ENCODE results near the gene KLF7.

The KLF7 gene

DNA sequence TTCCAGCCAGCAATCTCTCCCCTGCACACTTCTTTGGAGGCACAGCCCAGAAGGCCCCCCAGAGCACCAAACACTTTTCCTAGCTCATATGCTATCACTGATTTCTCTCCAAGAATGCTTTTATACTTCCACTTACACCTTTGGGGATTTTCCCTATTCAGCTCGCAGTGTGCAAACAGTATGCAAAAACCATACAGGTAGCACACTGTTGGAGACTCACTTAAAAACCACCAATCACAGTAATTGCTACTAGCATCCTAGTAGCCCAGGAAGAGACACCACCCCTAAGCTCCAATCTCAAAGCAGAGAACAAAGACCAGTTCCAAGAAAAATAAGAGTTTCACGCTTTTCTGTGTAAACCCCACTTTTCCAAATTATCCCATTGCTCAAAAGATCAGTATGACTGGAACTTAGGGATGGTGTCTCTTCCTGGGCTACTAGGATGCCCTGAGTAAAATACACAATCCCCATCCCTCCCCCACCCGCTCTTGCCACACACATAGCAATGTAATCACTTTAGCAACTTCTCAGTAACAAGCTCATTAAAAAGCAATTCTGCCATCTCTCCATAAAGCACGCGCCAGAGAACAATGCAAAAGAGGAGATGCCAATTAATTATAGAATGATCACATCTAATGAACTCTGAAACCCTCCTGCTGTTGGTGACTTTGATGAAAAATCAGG lies 43.0 kb downstream of the KLF7 start:
- in situ Hi-C loops (cut with MboI; ENCODE audit: low sequenced_read_pairs) = no loop called here
- H3K27me3 ChIP-seq (ENCODE audit: low read depth) = no peaks in the 10 kb centered on the region
- peaks cover 22% of the 10 kb centered on the region for H3K36me3 ChIP-seq (replicated peaks)

DNA sequence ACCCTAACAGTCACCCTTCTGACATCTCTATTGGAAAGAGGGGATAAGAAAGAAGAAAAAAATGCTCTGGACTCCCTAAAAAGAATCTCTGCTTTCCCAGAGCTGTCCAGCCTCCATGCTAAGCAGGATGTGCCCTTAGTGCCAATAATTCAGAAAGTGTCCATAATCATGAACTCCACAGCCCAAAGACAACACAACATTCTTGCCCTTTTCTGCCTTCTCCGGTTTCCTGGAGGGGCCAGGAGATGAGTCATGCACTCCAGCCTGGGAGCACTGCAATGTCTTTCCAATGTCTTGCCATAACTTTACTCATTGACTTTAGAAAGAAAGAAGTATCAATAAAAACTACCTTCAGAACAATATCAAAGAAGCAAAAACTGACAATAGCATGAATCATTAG lies 44.0 kb downstream of the KLF7 start:
- DNase-seq (ENCODE audit: low spot score in 2 of 2) = no peak
- H3K27me3 ChIP-seq (ENCODE audit: low read depth) = no peaks in the 10 kb centered on the region
- H3K4me3 ChIP-seq = no peak overlapping the region
- in situ Hi-C loops (cut with MboI; ENCODE audit: low sequenced_read_pairs) = no loop called here
- peaks cover 21% of the 10 kb centered on the region for H3K4me1 ChIP-seq
- H3K36me3 ChIP-seq (replicated peaks) = peaks cover 22% of the 10 kb centered on the region
- no peaks in the 10 kb centered on the region for H3K9me3 ChIP-seq

More for the DNA sequence above, 43.0 kb downstream of the KLF7 start:
- Histone ChIP-seq H3K4me1 (peaks cover 27% of the 10 kb centered on the region), H3K9me3 (no peaks in the 10 kb centered on the region), H3K4me3 (no peak overlapping the region)
- no peak for DNase-seq (ENCODE audit: low spot score in 2 of 2)

DNA sequence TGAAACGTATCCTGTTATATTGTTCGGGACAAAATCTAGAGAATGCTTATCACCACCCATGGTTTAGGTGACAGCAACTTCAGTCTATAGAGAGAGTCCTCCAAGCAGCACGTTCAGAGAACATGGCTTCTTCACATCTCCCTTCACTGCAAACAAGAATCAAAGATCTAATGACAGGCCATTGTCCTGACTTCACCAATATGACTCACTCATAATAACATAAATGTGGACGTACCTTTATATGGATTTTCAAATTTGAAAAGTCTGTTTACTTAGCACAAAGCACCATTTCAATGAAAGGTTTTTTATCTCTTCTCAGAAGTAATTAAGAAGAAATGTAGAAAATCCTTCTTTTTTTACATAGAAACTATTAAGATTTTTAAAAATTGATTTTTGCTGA lies 46.7 kb downstream of the KLF7 start:
- DNase-seq (ENCODE audit: low spot score in 2 of 2) = no peak
- H3K4me1 ChIP-seq = peaks cover 3% of the 10 kb centered on the region

DNA sequence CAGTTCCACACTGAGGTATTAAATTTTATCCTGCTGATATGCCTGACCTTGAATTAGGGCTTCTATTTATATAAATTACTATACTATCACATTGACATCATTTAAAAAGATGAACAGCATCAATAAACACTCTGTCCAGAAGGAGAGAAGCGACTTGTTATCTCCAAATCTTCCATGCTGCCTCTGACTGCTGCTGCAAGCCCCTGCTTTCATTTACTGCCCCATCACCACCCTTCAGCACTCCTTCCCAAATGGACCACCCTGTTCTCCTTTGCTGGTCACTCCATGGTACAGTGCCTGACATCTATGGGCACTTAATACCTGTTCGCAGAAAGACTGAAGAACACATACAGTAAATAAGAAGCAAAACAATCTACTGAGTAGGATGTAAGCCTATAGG lies 48.1 kb downstream of the KLF7 start:
- Histone ChIP-seq H3K36me3 (replicated peaks) (peaks cover 17% of the 10 kb centered on the region), H3K4me1 (peaks cover 3% of the 10 kb centered on the region), H3K27me3 (ENCODE audit: low read depth) (no peaks in the 10 kb centered on the region), H3K4me3 (no peak overlapping the region), H3K9me3 (no peaks in the 10 kb centered on the region)
- in situ Hi-C loops (cut with MboI; ENCODE audit: low sequenced_read_pairs) = no loop called here
- no peak for DNase-seq (ENCODE audit: low spot score in 2 of 2)

More for the DNA sequence above, 46.7 kb downstream of the KLF7 start:
- H3K9me3 ChIP-seq = no peaks in the 10 kb centered on the region
- no peaks in the 10 kb centered on the region for H3K27me3 ChIP-seq (ENCODE audit: low read depth)
- H3K4me3 ChIP-seq = no peak overlapping the region
- H3K36me3 ChIP-seq (replicated peaks) = peaks cover 21% of the 10 kb centered on the region
- in situ Hi-C loops (cut with MboI; ENCODE audit: low sequenced_read_pairs) = no loop called here

- in situ Hi-C loops (cut with MboI; ENCODE audit: low sequenced_read_pairs) = no loop called here
- no peak overlapping the region for H3K4me3 ChIP-seq
- H3K9me3 ChIP-seq = no peaks in the 10 kb centered on the region
- no peaks in the 10 kb centered on the region for H3K27me3 ChIP-seq (ENCODE audit: low read depth)
- no peak for DNase-seq (ENCODE audit: low spot score in 2 of 2)
- peaks cover 3% of the 10 kb centered on the region for H3K4me1 ChIP-seq
- peaks cover 11% of the 10 kb centered on the region; the same call in 1 of the 2 replicates for H3K36me3 ChIP-seq (replicated peaks)
Observed at GRCh38 chr2:207115715-207116364, 49.9 kb downstream of the KLF7 start.

GRCh38 chr2:207113414-207113813 lies 52.3 kb downstream of the KLF7 start:
- H3K27me3 ChIP-seq (ENCODE audit: low read depth) = no peaks in the 10 kb centered on the region
- peaks cover 6% of the 10 kb centered on the region for H3K4me1 ChIP-seq
- in situ Hi-C loops (cut with MboI; ENCODE audit: low sequenced_read_pairs) = no loop called here
- no peaks in the 10 kb centered on the region for H3K9me3 ChIP-seq
- no peak overlapping the region for H3K4me3 ChIP-seq
- peaks cover 19% of the 10 kb centered on the region for H3K36me3 ChIP-seq (replicated peaks)
- DNase-seq (ENCODE audit: low spot score in 2 of 2) = no peak

- peaks cover 26% of the 10 kb centered on the region for H3K36me3 ChIP-seq (replicated peaks)
Observed at GRCh38 chr2:207112785-207113184, 53.0 kb downstream of the KLF7 start.

GRCh38 chr2:207112383-207112782 lies 53.4 kb downstream of the KLF7 start:
- no peak overlapping the region for H3K4me3 ChIP-seq
- H3K36me3 ChIP-seq (replicated peaks) = peaks cover 30% of the 10 kb centered on the region
- H3K27me3 ChIP-seq (ENCODE audit: low read depth) = no peaks in the 10 kb centered on the region
- peaks cover 11% of the 10 kb centered on the region for H3K4me1 ChIP-seq
- in situ Hi-C loops (cut with MboI; ENCODE audit: low sequenced_read_pairs) = no loop called here
- DNase-seq (ENCODE audit: low spot score in 2 of 2) = no peak
- no peaks in the 10 kb centered on the region for H3K9me3 ChIP-seq

More at GRCh38 chr2:207112785-207113184, 53.0 kb downstream of the KLF7 start:
- no peak overlapping the region for H3K4me3 ChIP-seq
- in situ Hi-C loops (cut with MboI; ENCODE audit: low sequenced_read_pairs) = no loop called here
- DNase-seq (ENCODE audit: low spot score in 2 of 2) = no peak
- peaks cover 11% of the 10 kb centered on the region for H3K4me1 ChIP-seq
- H3K27me3 ChIP-seq (ENCODE audit: low read depth) = no peaks in the 10 kb centered on the region
- H3K9me3 ChIP-seq = no peaks in the 10 kb centered on the region

DNA sequence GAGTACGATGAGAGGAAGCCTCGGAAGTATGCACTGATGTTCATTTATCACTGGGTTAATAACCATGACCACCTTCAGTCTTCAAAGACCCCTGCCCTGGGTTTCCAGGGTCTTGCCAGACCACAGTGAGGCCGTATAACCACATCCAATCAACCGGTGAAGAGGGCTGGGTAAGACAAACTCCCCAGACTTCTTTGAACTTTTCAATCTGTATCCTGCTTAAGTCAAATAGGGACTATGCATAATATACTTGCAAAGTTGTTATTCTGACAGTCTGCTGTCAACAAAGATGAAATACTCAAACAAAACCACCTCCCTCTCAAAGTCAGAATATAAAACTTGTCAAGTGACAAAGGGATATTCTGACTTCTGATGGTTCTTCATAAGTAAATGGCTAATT lies 54.0 kb downstream of the KLF7 start:
- Histone ChIP-seq H3K4me3 (no peak overlapping the region), H3K36me3 (replicated peaks) (peaks cover 36% of the 10 kb centered on the region)
- in situ Hi-C loops (cut with MboI; ENCODE audit: low sequenced_read_pairs) = no loop called here

GRCh38 chr2:207110715-207111114 lies 55.0 kb downstream of the KLF7 start:
- Histone ChIP-seq H3K27me3 (ENCODE audit: low read depth) (no peaks in the 10 kb centered on the region), H3K4me1 (peaks cover 11% of the 10 kb centered on the region), H3K36me3 (replicated peaks) (peaks cover 41% of the 10 kb centered on the region), H3K4me3 (no peak overlapping the region), H3K9me3 (no peaks in the 10 kb centered on the region)
- in situ Hi-C loops (cut with MboI; ENCODE audit: low sequenced_read_pairs) = no loop called here
- no peak for DNase-seq (ENCODE audit: low spot score in 2 of 2)

More for the DNA sequence above, 54.0 kb downstream of the KLF7 start:
- Histone ChIP-seq H3K27me3 (ENCODE audit: low read depth) (no peaks in the 10 kb centered on the region), H3K4me1 (peaks cover 11% of the 10 kb centered on the region), H3K9me3 (no peaks in the 10 kb centered on the region)
- no peak for DNase-seq (ENCODE audit: low spot score in 2 of 2)

DNA sequence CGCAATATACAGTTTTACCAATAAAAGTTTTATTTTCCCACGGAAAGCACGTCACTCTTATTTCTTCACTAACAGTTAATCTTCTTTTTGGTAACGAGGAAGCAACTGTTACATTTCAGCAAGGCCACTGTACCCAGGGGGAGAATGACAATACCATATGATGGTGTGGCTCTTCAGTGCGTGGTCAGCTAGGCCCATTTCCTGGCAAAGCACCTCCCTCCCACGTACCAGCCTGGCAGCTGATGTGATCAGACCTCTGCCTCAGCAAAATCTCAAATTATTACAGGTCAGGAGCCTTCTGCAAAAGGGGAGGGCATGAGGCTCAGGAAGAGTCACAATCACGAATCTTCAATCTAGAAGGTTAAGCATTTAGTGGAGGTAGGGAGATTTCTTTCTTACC lies 55.4 kb downstream of the KLF7 start:
- in situ Hi-C loops (cut with MboI; ENCODE audit: low sequenced_read_pairs) = no loop called here
- Histone ChIP-seq H3K9me3 (no peaks in the 10 kb centered on the region), H3K4me1 (peaks cover 11% of the 10 kb centered on the region), H3K36me3 (replicated peaks) (peaks cover 41% of the 10 kb centered on the region), H3K4me3 (no peak overlapping the region), H3K27me3 (ENCODE audit: low read depth) (no peaks in the 10 kb centered on the region)
- no peak for DNase-seq (ENCODE audit: low spot score in 2 of 2)

GRCh38 chr2:207109768-207110167 lies 56.0 kb downstream of the KLF7 start:
- Histone ChIP-seq H3K36me3 (replicated peaks) (peaks cover 45% of the 10 kb centered on the region), H3K9me3 (no peaks in the 10 kb centered on the region), H3K27me3 (ENCODE audit: low read depth) (no peaks in the 10 kb centered on the region), H3K4me3 (no peak overlapping the region), H3K4me1 (peaks cover 11% of the 10 kb centered on the region)
- DNase-seq (ENCODE audit: low spot score in 2 of 2) = no peak
- in situ Hi-C loops (cut with MboI; ENCODE audit: low sequenced_read_pairs) = no loop called here

- in situ Hi-C loops (cut with MboI; ENCODE audit: low sequenced_read_pairs) = no loop called here
- H3K4me1 ChIP-seq = peaks cover 11% of the 10 kb centered on the region
- no peak for DNase-seq (ENCODE audit: low spot score in 2 of 2)
- no peak overlapping the region for H3K4me3 ChIP-seq
- H3K27me3 ChIP-seq (ENCODE audit: low read depth) = no peaks in the 10 kb centered on the region
- peaks cover 40% of the 10 kb centered on the region for H3K36me3 ChIP-seq (replicated peaks)
- H3K9me3 ChIP-seq = no peaks in the 10 kb centered on the region
Observed at GRCh38 chr2:207108440-207108839, 57.3 kb downstream of the KLF7 start.

- no peaks in the 10 kb centered on the region for H3K27me3 ChIP-seq (ENCODE audit: low read depth)
- H3K36me3 ChIP-seq (replicated peaks) = peaks cover 40% of the 10 kb centered on the region
- DNase-seq (ENCODE audit: low spot score in 2 of 2) = no peak
- peaks cover 11% of the 10 kb centered on the region for H3K4me1 ChIP-seq
- no peak overlapping the region for H3K4me3 ChIP-seq
- in situ Hi-C loops (cut with MboI; ENCODE audit: low sequenced_read_pairs) = no loop called here
- H3K9me3 ChIP-seq = no peaks in the 10 kb centered on the region
Observed at GRCh38 chr2:207107551-207107950, 58.2 kb downstream of the KLF7 start.

Data from HAP-1 (cell line).